Left ventricle myocardium inferior (tissue), 1 donor: ENCODE results near the gene TMEM86B. TPM values are rescaled to one million over a fixed set of nuclear protein-coding genes. Genes with fewer than 3 reads are reported as not detected.

Source experiments
- DNase-seq: peaks from one replicate; pipeline ENCODE4 v3.0.0-alpha.2; 2020
- H3K27ac ChIP-seq: fragments of 200-600 bp; replicated peaks from 2 replicates; pipeline ENCODE4 v1.8.0; 2021
- H3K27me3 ChIP-seq: fragments of 200-600 bp; 2 replicates; pipeline ENCODE4 v1.8.0; 2021; ENCODE audit warnings: low read depth
- H3K36me3 ChIP-seq: fragments of 200-600 bp; 2 replicates; pipeline ENCODE4 v1.8.0; 2021
- H3K4me1 ChIP-seq: fragments of 200-600 bp; 2 replicates; pipeline ENCODE4 v1.8.0; 2021
- H3K4me3 ChIP-seq: fragments of 200-600 bp; 2 replicates; pipeline ENCODE4 v1.8.0; 2021; ENCODE audit warnings: mild to moderate bottlenecking, moderate library complexity
- H3K9me3 ChIP-seq: fragments of 200-600 bp; replicated peaks from 2 replicates; pipeline ENCODE4 v1.8.0; 2021
- CTCF ChIP-seq: fragments of 200-600 bp; IDR thresholded peaks from 2 replicates; pipeline ENCODE4 v1.8.0; 2021; ENCODE audit warnings: antibody characterized with exemption, mild to moderate bottlenecking, borderline replicate concordance
- intact Hi-C: fragments of 100-400 bp; cut with micrococcal nuclease; formaldehyde crosslinking; loops from one replicate; pipeline ENCODE4 v1.11.0; 2022
- total RNA-seq: library from RNA; stranded (reverse); fragmentation: NEBNext Ultra II Directional; extraction: Animal tissue kit (Norgen Biotek cat#: 25700); gene quantifications from one replicate; pipeline ENCODE4 v1.2.1, GENCODE V29; 2021
- donor health status: DM: no; HTN: yes; CAD: no; lungs with severe emphysema.

Gene TMEM86B
- total RNA-seq, 1 donor from 2014 or later = 2.1 TPM

GRCh38 chr19:55252760-55253663 lies 24.4 kb upstream of the TMEM86B start:
- TF ChIP-seq CTCF = no peak
- intact Hi-C loops = no loop called here

GRCh38 chr19:55251341-55252081 lies 22.9 kb upstream of the TMEM86B start:
- H3K27me3 ChIP-seq = no peaks in the 10 kb centered on the region
- TF ChIP-seq CTCF = no peak
- H3K9me3 ChIP-seq = no peaks in the 10 kb centered on the region
- intact Hi-C loops = no loop called here
- H3K36me3 ChIP-seq = peaks cover 4% of the 10 kb centered on the region
- H3K4me3 ChIP-seq = peak overlapping the region; percentile 8
- peaks cover 95% of the 10 kb centered on the region for H3K4me1 ChIP-seq
- no peak for DNase-seq
- H3K27ac ChIP-seq = peak overlapping the region; percentile 60

More at GRCh38 chr19:55252760-55253663, 24.4 kb upstream of the TMEM86B start:
- DNase-seq = no peak
- Histone ChIP-seq H3K27me3 (no peaks in the 10 kb centered on the region), H3K27ac (no peak overlapping the region), H3K36me3 (no peaks in the 10 kb centered on the region), H3K4me1 (peaks cover 98% of the 10 kb centered on the region), H3K4me3 (no peak overlapping the region), H3K9me3 (no peaks in the 10 kb centered on the region)

GRCh38 chr19:55250262-55251036 lies 21.9 kb upstream of the TMEM86B start:
- intact Hi-C loops = no loop called here
- no peak for DNase-seq
- H3K4me1 ChIP-seq = peaks cover 85% of the 10 kb centered on the region

GRCh38 chr19:55249841-55250240 lies 21.3 kb upstream of the TMEM86B start:
- Histone ChIP-seq H3K27ac (no peak overlapping the region), H3K4me1 (peaks cover 79% of the 10 kb centered on the region), H3K36me3 (peaks cover 21% of the 10 kb centered on the region), H3K9me3 (no peaks in the 10 kb centered on the region), H3K27me3 (no peaks in the 10 kb centered on the region), H3K4me3 (no peak overlapping the region)
- no peak for DNase-seq
- TF ChIP-seq CTCF = no peak
- intact Hi-C loops = no loop called here

More at GRCh38 chr19:55250262-55251036, 21.9 kb upstream of the TMEM86B start:
- no peak for TF ChIP-seq CTCF
- Histone ChIP-seq H3K27me3 (no peaks in the 10 kb centered on the region), H3K27ac (no peak overlapping the region), H3K36me3 (peaks cover 15% of the 10 kb centered on the region), H3K4me3 (no peak overlapping the region), H3K9me3 (no peaks in the 10 kb centered on the region)

GRCh38 chr19:55248704-55249103 lies 20.1 kb upstream of the TMEM86B start:
- intact Hi-C loops = no loop called here
- Histone ChIP-seq H3K27me3 (no peaks in the 10 kb centered on the region), H3K4me3 (no peak overlapping the region), H3K36me3 (peaks cover 33% of the 10 kb centered on the region), H3K4me1 (peaks cover 67% of the 10 kb centered on the region), H3K9me3 (no peaks in the 10 kb centered on the region), H3K27ac (no peak overlapping the region)
- no peak for DNase-seq
- no peak for TF ChIP-seq CTCF
